Measurements from ENCODE around the gene STAG1. TPM values are rescaled to one million over a fixed set of nuclear protein-coding genes. Genes with fewer than 3 reads are reported as not detected.

STAG1 gene
- polyA plus RNA-seq, 1 donor from 2014 or later: 30.8 TPM

- H3K36me3 ChIP-seq (ENCODE audit: insufficient read depth, low read length): no peaks in the 10 kb centered on the region
- TF ChIP-seq, protein P1, sequence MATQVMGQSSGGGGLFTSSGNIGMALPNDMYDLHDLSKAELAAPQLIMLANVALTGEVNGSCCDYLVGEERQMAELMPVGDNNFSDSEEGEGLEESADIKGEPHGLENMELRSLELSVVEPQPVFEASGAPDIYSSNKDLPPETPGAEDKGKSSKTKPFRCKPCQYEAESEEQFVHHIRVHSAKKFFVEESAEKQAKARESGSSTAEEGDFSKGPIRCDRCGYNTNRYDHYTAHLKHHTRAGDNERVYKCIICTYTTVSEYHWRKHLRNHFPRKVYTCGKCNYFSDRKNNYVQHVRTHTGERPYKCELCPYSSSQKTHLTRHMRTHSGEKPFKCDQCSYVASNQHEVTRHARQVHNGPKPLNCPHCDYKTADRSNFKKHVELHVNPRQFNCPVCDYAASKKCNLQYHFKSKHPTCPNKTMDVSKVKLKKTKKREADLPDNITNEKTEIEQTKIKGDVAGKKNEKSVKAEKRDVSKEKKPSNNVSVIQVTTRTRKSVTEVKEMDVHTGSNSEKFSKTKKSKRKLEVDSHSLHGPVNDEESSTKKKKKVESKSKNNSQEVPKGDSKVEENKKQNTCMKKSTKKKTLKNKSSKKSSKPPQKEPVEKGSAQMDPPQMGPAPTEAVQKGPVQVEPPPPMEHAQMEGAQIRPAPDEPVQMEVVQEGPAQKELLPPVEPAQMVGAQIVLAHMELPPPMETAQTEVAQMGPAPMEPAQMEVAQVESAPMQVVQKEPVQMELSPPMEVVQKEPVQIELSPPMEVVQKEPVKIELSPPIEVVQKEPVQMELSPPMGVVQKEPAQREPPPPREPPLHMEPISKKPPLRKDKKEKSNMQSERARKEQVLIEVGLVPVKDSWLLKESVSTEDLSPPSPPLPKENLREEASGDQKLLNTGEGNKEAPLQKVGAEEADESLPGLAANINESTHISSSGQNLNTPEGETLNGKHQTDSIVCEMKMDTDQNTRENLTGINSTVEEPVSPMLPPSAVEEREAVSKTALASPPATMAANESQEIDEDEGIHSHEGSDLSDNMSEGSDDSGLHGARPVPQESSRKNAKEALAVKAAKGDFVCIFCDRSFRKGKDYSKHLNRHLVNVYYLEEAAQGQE (IDR thresholded peaks at IDR 0.05; ENCODE audit: borderline replicate concordance): no peak
- TF ChIP-seq SMC3 (conservative IDR thresholded peaks at IDR 0.05; ENCODE audit: poor library complexity): no peak
- no peak overlapping the region for H3K4me3 ChIP-seq (ENCODE audit: low read length)
- no peaks in the 10 kb centered on the region for H3K79me2 ChIP-seq (replicated peaks; ENCODE audit: insufficient read depth, low read length)
- no peaks in the 10 kb centered on the region for H3F3A ChIP-seq (ENCODE audit: insufficient read depth, low read length, poor library complexity, severe bottlenecking)
- no peak overlapping the region for H3K27ac ChIP-seq (ENCODE audit: low read length)
- H3K27me3 ChIP-seq (ENCODE audit: insufficient read depth, low read depth, low read length): no peaks in the 10 kb centered on the region
- no peak overlapping the region for H2AFZ ChIP-seq (ENCODE audit: low read depth, low read length)
- H3K9ac ChIP-seq (ENCODE audit: low read length): no peak overlapping the region
- H3K9me2 ChIP-seq (ENCODE audit: insufficient read depth, low read length): no peaks in the 10 kb centered on the region
- no peaks in the 10 kb centered on the region for H4K20me1 ChIP-seq (ENCODE audit: insufficient read depth)
- H3K4me2 ChIP-seq (ENCODE audit: low read length): no peak overlapping the region
- no peaks in the 10 kb centered on the region for H3K9me3 ChIP-seq (ENCODE audit: low read length)
Measured at GRCh38 chr3:136792556-136793330, 40.6 kb upstream of the STAG1 start.

GRCh38 chr3:136790786-136791185, 38.6 kb upstream of the STAG1 start:
- TF ChIP-seq MXI1 (conservative IDR thresholded peaks at IDR 0.05; ENCODE audit: poor library complexity, severe bottlenecking) (no peak), TAF1 (IDR thresholded peaks at IDR 0.05; ENCODE audit: low read depth) (no peak), RAD21 (conservative IDR thresholded peaks at IDR 0.05) (no peak), SMC3 (conservative IDR thresholded peaks at IDR 0.05; ENCODE audit: poor library complexity) (no peak), EP300 (conservative IDR thresholded peaks at IDR 0.05; ENCODE audit: poor library complexity, severe bottlenecking) (no peak), CTCF (IDR thresholded peaks at IDR 0.05; ENCODE audit: poor library complexity, severe bottlenecking) (no peak), POLR2AphosphoS5 (IDR thresholded peaks at IDR 0.05) (no peak), EZH2 (IDR thresholded peaks at IDR 0.05; ENCODE audit: borderline replicate concordance, insufficient read depth, low read length, poor library complexity, severe bottlenecking) (no peak)
- TF ChIP-seq, protein P1 (IDR thresholded peaks at IDR 0.05; ENCODE audit: borderline replicate concordance): no peak
- no peaks in the 10 kb centered on the region for H3K36me3 ChIP-seq (ENCODE audit: insufficient read depth, low read length)
- H2AFZ ChIP-seq (ENCODE audit: low read depth, low read length): no peak overlapping the region
- no peaks in the 10 kb centered on the region for H3K9me3 ChIP-seq (ENCODE audit: low read length)
- no peaks in the 10 kb centered on the region for H3F3A ChIP-seq (ENCODE audit: insufficient read depth, low read length, poor library complexity, severe bottlenecking)
- no peak overlapping the region for H3K4me2 ChIP-seq (ENCODE audit: low read length)
- H3K79me2 ChIP-seq (replicated peaks; ENCODE audit: insufficient read depth, low read length): no peaks in the 10 kb centered on the region
- H3K27me3 ChIP-seq (ENCODE audit: insufficient read depth, low read depth, low read length): no peaks in the 10 kb centered on the region
- no peak overlapping the region for H3K9ac ChIP-seq (ENCODE audit: low read length)
- H3K9me2 ChIP-seq (ENCODE audit: insufficient read depth, low read length): no peaks in the 10 kb centered on the region
- H4K20me1 ChIP-seq (ENCODE audit: insufficient read depth): no peaks in the 10 kb centered on the region
- no peak overlapping the region for H3K27ac ChIP-seq (ENCODE audit: low read length)
- no peak overlapping the region for H3K4me3 ChIP-seq (ENCODE audit: low read length)

Measured in neural cell (in vitro differentiated cells).